Measurements from ENCODE around the gene ANKRD33. TPM values are rescaled to one million over a fixed set of nuclear protein-coding genes. Genes with fewer than 3 reads are reported as not detected.

The ANKRD33 gene
- total RNA-seq, 1 experiment from 2014 or later, result not detected

GRCh38 chr12:51905471-51906429, 17.8 kb downstream of the ANKRD33 start:
- TF ChIP-seq CTCF (conservative IDR thresholded peaks at IDR 0.05; ENCODE audit: low read depth, low read length) (no peak), EZH2 (IDR thresholded peaks at IDR 0.05; ENCODE audit: low read length, unreplicated experiment) (no peak), EZH2phosphoT487 (IDR thresholded peaks at IDR 0.05; ENCODE audit: borderline replicate concordance, low read length) (no peak)
- Histone ChIP-seq H3K9me3 (ENCODE audit: low read length) (no peaks in the 10 kb centered on the region), H3K4me2 (ENCODE audit: low read length) (no peak overlapping the region), H3K79me2 (ENCODE audit: low read length) (no peaks in the 10 kb centered on the region), H3K36me3 (ENCODE audit: low read depth, low read length) (no peaks in the 10 kb centered on the region), H4K20me1 (ENCODE audit: low read length) (no peaks in the 10 kb centered on the region), H3F3A (ENCODE audit: low read length, unreplicated experiment) (no peaks in the 10 kb centered on the region), H3K27me3 (ENCODE audit: low read length) (no peaks in the 10 kb centered on the region), H3K4me1 (ENCODE audit: insufficient read depth, low read length) (no peaks in the 10 kb centered on the region), H3K9ac (ENCODE audit: low read length) (no peak overlapping the region), H3K9me2 (replicated peaks; ENCODE audit: low read length) (no peaks in the 10 kb centered on the region), H2AFZ (ENCODE audit: low read length) (no peak overlapping the region), H3K4me3 (ENCODE audit: low read length) (no peak overlapping the region), H3K27ac (ENCODE audit: low read length) (no peak overlapping the region)
- intact Hi-C loops (cut with micrococcal nuclease), result no loop called here
- BruUV-seq (replicated peaks), result no TSS peak
- no peak for DNase-seq
- POLR2A ChIA-PET (ENCODE audit: unreplicated experiment), result no interaction called here
- CTCF ChIA-PET, result no interaction called here
- no peak for ATAC-seq

DNA sequence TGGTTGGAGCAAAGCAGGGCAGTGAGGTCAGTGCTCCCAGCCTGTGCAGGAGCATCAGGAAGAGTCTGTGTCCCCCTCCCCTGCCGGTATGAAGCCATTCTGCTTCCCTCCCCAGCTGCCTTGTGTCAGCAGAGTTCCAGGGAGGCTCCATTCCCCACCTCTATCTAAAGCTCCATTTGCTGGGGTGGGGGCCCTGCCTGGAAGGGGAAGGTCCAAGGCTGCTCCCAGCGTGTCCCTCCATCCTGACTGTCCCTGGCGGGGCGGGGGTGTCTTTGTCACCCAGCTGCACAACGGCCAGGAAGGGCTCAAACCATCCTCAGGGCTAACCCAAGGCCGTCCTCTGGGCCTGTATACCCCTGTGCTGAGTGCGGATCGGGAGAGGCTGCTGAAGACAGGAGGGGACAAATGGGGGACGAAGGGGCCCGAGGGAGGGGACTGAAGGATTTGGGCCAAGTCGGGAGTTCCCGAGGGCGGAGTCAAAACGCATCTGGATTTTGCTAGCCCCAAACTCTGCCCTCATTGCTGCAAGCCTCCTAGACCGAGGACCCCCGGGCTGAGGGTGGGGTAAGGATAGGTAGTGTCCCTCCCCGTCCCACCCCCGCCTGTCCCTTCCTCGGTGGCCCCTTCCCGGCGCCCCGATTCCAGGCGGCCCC, 18.7 kb downstream of the ANKRD33 start:
- Histone ChIP-seq H3K4me2 (ENCODE audit: low read length) (no peak overlapping the region), H3K9me2 (replicated peaks; ENCODE audit: low read length) (no peaks in the 10 kb centered on the region), H3K9ac (ENCODE audit: low read length) (no peak overlapping the region), H3K79me2 (ENCODE audit: low read length) (no peaks in the 10 kb centered on the region), H3K4me1 (ENCODE audit: insufficient read depth, low read length) (no peaks in the 10 kb centered on the region), H3K9me3 (ENCODE audit: low read length) (no peaks in the 10 kb centered on the region), H3K27ac (ENCODE audit: low read length) (no peak overlapping the region), H3K27me3 (ENCODE audit: low read length) (no peaks in the 10 kb centered on the region), H2AFZ (ENCODE audit: low read length) (no peak overlapping the region), H3K4me3 (ENCODE audit: low read length) (no peak overlapping the region), H3F3A (ENCODE audit: low read length, unreplicated experiment) (no peaks in the 10 kb centered on the region), H3K36me3 (ENCODE audit: low read depth, low read length) (no peaks in the 10 kb centered on the region), H4K20me1 (ENCODE audit: low read length) (no peaks in the 10 kb centered on the region)
- ChIA-PET POLR2A (ENCODE audit: unreplicated experiment) (no interaction called here), CTCF (no interaction called here)
- intact Hi-C loops (cut with micrococcal nuclease), result no loop called here
- ATAC-seq, result no peak
- no peak for DNase-seq
- TF ChIP-seq EZH2 (IDR thresholded peaks at IDR 0.05; ENCODE audit: low read length, unreplicated experiment) (no peak), EZH2phosphoT487 (IDR thresholded peaks at IDR 0.05; ENCODE audit: borderline replicate concordance, low read length) (no peak), CTCF (conservative IDR thresholded peaks at IDR 0.05; ENCODE audit: low read depth, low read length) (no peak)
- no TSS peak for BruUV-seq (replicated peaks)
